IPS-18c (cell line): ENCODE data around the gene NFIX.

Source experiments
- H3K4me3 ChIP-seq: 2 replicates; pipeline ENCODE4 v1.7.0; 2013; ENCODE audit warnings: low read depth, mild to moderate bottlenecking, low read length, moderate library complexity; ENCODE audit not compliant: insufficient read depth
- H3K9me3 ChIP-seq: one replicate; pipeline ENCODE4 v1.6.1; 2013; ENCODE audit warnings: mild to moderate bottlenecking, low read length, moderate library complexity; ENCODE audit not compliant: control insufficient read depth, insufficient read depth

NFIX gene

GRCh38 chr19:13121551-13122274 lies 126.4 kb downstream of the NFIX start:
- Histone ChIP-seq H3K4me3 (no peak overlapping the region), H3K9me3 (peaks cover 5% of the 10 kb centered on the region)

- Histone ChIP-seq H3K4me3 (no peak overlapping the region), H3K9me3 (peaks cover 5% of the 10 kb centered on the region)
These were observed 127.1 kb downstream of the NFIX start for GRCh38 chr19:13122275-13122878.

- Histone ChIP-seq H3K9me3 (peaks cover 5% of the 10 kb centered on the region), H3K4me3 (no peak overlapping the region)
These were observed 128.0 kb downstream of the NFIX start for GRCh38 chr19:13122980-13123957.

- H3K4me3 ChIP-seq: no peak overlapping the region
- peaks cover 2% of the 10 kb centered on the region for H3K9me3 ChIP-seq
These were observed 131.8 kb downstream of the NFIX start for GRCh38 chr19:13127051-13127450.

GRCh38 chr19:13127811-13128575 lies 132.7 kb downstream of the NFIX start:
- Histone ChIP-seq H3K4me3 (no peak overlapping the region), H3K9me3 (peaks cover 2% of the 10 kb centered on the region)

GRCh38 chr19:13128583-13128982 lies 133.3 kb downstream of the NFIX start:
- Histone ChIP-seq H3K9me3 (peaks cover 2% of the 10 kb centered on the region), H3K4me3 (no peak overlapping the region)

GRCh38 chr19:13129384-13129783 lies 134.1 kb downstream of the NFIX start:
- Histone ChIP-seq H3K4me3 (no peak overlapping the region), H3K9me3 (peaks cover 2% of the 10 kb centered on the region)

DNA sequence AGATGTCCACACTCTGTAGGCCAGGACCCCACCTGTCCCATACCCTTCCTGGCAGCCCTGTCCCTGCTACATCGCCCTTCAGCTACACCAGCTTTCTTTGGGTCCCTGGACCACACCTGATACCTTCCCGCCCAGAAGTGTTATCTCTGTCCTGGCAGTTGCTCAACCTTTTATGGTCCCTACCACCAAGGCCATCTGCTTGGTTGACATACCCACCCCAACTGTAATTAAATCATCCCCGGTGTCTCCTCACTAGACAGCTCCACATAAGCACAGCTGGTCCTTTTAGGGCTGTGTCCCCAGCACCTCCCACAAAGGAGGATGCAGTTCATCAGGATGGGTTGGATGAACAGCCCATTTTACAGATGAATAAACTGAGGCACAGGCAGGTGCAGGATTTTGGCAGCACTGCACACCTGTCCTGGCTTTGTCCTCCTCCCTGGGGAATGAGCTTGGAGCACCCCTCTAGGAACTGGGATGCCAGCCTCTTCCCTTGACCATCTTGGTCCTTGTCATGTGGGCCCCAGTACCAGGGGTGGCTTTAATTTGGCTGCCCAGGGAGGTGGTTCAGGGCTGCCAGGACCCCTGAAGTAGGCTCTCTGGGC lies 135.7 kb downstream of the NFIX start:
- Histone ChIP-seq H3K9me3 (no peaks in the 10 kb centered on the region), H3K4me3 (no peak overlapping the region)

GRCh38 chr19:13132471-13133180 lies 137.4 kb downstream of the NFIX start:
- H3K9me3 ChIP-seq: no peaks in the 10 kb centered on the region
- no peak overlapping the region for H3K4me3 ChIP-seq

GRCh38 chr19:13133241-13133870 lies 138.1 kb downstream of the NFIX start:
- Histone ChIP-seq H3K4me3 (no peak overlapping the region), H3K9me3 (no peaks in the 10 kb centered on the region)

- Histone ChIP-seq H3K4me3 (no peak overlapping the region), H3K9me3 (no peaks in the 10 kb centered on the region)
These were observed 139.4 kb downstream of the NFIX start for GRCh38 chr19:13134626-13135025.

DNA sequence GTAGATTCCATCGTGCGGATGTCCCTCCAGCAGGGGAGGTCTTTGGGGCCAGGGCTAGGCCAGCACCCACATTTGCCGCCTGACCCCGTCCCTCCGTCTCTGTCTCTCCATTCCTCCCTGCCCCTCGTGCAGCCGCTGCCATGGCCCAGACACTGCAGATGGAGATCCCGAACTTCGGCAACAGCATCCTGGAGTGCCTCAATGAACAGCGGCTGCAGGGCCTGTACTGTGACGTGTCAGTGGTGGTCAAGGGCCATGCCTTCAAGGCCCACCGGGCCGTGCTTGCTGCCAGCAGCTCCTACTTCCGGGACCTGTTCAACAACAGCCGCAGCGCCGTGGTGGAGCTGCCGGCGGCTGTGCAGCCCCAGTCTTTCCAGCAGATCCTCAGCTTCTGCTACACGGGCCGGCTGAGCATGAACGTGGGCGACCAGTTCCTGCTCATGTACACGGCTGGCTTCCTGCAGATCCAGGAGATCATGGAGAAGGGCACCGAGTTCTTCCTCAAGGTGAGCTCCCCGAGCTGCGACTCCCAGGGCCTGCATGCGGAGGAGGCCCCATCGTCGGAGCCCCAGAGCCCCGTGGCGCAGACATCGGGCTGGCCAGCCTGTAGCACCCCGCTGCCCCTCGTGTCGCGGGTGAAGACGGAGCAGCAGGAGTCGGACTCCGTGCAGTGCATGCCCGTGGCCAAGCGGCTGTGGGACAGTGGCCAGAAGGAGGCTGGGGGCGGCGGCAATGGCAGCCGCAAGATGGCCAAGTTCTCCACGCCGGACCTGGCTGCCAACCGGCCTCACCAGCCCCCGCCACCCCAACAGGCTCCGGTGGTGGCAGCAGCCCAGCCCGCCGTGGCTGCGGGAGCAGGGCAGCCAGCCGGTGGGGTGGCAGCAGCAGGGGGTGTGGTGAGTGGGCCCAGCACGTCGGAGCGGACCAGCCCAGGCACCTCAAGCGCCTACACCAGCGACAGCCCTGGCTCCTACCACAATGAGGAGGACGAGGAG lies 140.1 kb downstream of the NFIX start:
- no peak overlapping the region for H3K4me3 ChIP-seq
- H3K9me3 ChIP-seq: no peaks in the 10 kb centered on the region

GRCh38 chr19:13137290-13137794 lies 142.1 kb downstream of the NFIX start:
- Histone ChIP-seq H3K9me3 (no peaks in the 10 kb centered on the region), H3K4me3 (no peak overlapping the region)

DNA sequence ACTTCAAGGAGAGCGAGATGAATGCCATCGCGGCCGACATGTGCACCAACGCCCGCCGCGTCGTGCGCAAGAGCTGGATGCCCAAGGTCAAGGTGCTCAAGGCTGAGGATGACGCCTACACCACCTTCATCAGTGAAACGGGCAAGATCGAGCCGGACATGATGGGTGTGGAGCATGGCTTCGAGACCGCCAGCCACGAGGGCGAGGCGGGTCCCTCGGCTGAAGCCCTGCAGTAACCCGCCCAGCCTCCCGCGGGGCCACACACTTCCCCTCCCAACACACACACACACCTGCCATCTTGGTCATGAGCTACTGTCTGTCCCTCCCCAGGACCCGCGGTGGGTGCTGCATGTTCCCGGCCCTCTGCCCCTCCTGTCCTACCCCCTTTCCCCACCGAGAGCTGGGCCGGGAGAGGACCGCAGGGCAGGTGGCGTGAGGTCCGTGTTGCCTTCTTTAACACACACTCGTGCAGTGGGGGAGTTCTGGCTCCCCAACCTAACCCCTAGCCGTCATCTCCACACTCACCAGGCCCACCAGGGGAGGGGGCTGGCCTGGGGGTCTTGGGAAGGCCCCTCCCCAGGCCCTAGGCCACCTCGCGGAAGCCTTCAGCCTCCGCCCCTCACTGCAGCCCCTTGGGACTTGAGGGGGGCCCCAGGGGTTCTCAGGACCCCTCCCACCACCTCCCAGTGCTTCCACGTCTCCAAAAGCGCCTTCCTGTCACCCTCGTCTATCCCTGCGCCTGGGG lies 143.1 kb downstream of the NFIX start:
- H3K9me3 ChIP-seq: no peaks in the 10 kb centered on the region
- H3K4me3 ChIP-seq: no peak overlapping the region
